Neural cell (in vitro differentiated cells): ENCODE data around the gene AP2B1. TPM values are rescaled to one million over a fixed set of nuclear protein-coding genes. Genes with fewer than 3 reads are reported as not detected.

Source experiments
- H2AFZ ChIP-seq: fragments of 200-600, 300-800 bp; sonication (generic), shearing (Covaris generic); 2 replicates; pipeline ENCODE4 v1.6.0; 2014; ENCODE audit warnings: low read depth, mild to moderate bottlenecking, antibody characterized with exemption, low read length, moderate library complexity
- H3F3A ChIP-seq: fragments of 200-600 bp; shearing (Covaris generic); 2 replicates; pipeline ENCODE4 v1.6.1; 2016; ENCODE audit warnings: mild to moderate bottlenecking, moderate library complexity, mixed read lengths, antibody characterized with exemption, low read length; ENCODE audit not compliant: insufficient read depth, poor library complexity, severe bottlenecking
- H3K27ac ChIP-seq: fragments of 200-600, 300-800 bp; sonication (generic), shearing (Covaris generic); 2 replicates; pipeline ENCODE4 v1.5.1; 2014; ENCODE audit warnings: mild to moderate bottlenecking, low read length, moderate library complexity
- H3K27me3 ChIP-seq: fragments of 300-800, 200-600 bp; sonication (generic), shearing (Covaris generic); 2 replicates; pipeline ENCODE4 v1.6.0; 2014; ENCODE audit warnings: mild to moderate bottlenecking, low read depth, low read length, moderate library complexity; ENCODE audit not compliant: insufficient read depth
- H3K36me3 ChIP-seq: fragments of 300-800, 200-600 bp; sonication (generic), shearing (Covaris generic); 2 replicates; pipeline ENCODE4 v1.5.1; 2014; ENCODE audit warnings: mild to moderate bottlenecking, antibody characterized with exemption, low read length, moderate library complexity; ENCODE audit not compliant: insufficient read depth
- H3K4me2 ChIP-seq: fragments of 300-800, 200-600 bp; sonication (generic), shearing (Covaris generic); 2 replicates; pipeline ENCODE4 v1.6.0; 2014; ENCODE audit warnings: mild to moderate bottlenecking, low read length
- H3K4me3 ChIP-seq: fragments of 300-800, 200-600 bp; sonication (generic), shearing (Covaris generic); 2 replicates; pipeline ENCODE4 v1.5.1; 2014; ENCODE audit warnings: mild to moderate bottlenecking, low read length, moderate library complexity
- H3K79me2 ChIP-seq: fragments of 200-600 bp; shearing (Covaris generic); replicated peaks from 2 replicates; pipeline ENCODE4 v1.6.0; 2014; ENCODE audit warnings: mild to moderate bottlenecking, low read length, moderate library complexity; ENCODE audit not compliant: insufficient read depth
- H3K9ac ChIP-seq: fragments of 300-800, 200-600 bp; sonication (generic), shearing (Covaris generic); 2 replicates; pipeline ENCODE4 v1.6.1; 2016; ENCODE audit warnings: mild to moderate bottlenecking, low read length, mixed read lengths
- H3K9me2 ChIP-seq: fragments of 200-600 bp; shearing (Covaris generic); 2 replicates; pipeline ENCODE4 v1.6.1; 2016; ENCODE audit warnings: mild to moderate bottlenecking, low read length, mixed read lengths; ENCODE audit not compliant: insufficient read depth
- H3K9me3 ChIP-seq: fragments of 200-600, 300-800 bp; sonication (generic), shearing (Covaris generic); 2 replicates; pipeline ENCODE4 v1.6.1; 2016; ENCODE audit warnings: mild to moderate bottlenecking, mixed run types, low read length, moderate library complexity, mixed read lengths
- H4K20me1 ChIP-seq: fragments of 200-600 bp; shearing (Covaris generic); 2 replicates; pipeline ENCODE4 v1.6.1; 2016; ENCODE audit warnings: mild to moderate bottlenecking, mixed run types; ENCODE audit not compliant: insufficient read depth
- EP300 ChIP-seq: fragments of 450-650 bp; conservative IDR thresholded peaks from 2 replicates; pipeline ENCODE4 v1.6.1; 2014; ENCODE audit warnings: antibody characterized with exemption, mild to moderate bottlenecking, moderate library complexity; ENCODE audit not compliant: poor library complexity, severe bottlenecking
- EZH2 ChIP-seq: fragments of 200-600, 300-800 bp; shearing (Covaris generic), sonication (generic); IDR thresholded peaks from 2 replicates; pipeline ENCODE4 v1.6.1; 2014; ENCODE audit warnings: antibody characterized with exemption, low read length, borderline replicate concordance, mild to moderate bottlenecking; ENCODE audit not compliant: insufficient read depth, poor library complexity, severe bottlenecking
- MXI1 ChIP-seq: fragments of 450-650 bp; conservative IDR thresholded peaks from 2 replicates; pipeline ENCODE4 v1.6.1; 2014; ENCODE audit warnings: antibody characterized with exemption, mild to moderate bottlenecking; ENCODE audit not compliant: poor library complexity, severe bottlenecking
- POLR2AphosphoS5 ChIP-seq: IDR thresholded peaks from 2 replicates; pipeline ENCODE4 v1.6.1; 2012
- RAD21 ChIP-seq: fragments of 450-650 bp; conservative IDR thresholded peaks from 2 replicates; pipeline ENCODE4 v1.6.1; 2014; ENCODE audit warnings: antibody characterized with exemption, mild to moderate bottlenecking, moderate library complexity
- SMC3 ChIP-seq: fragments of 450-650 bp; conservative IDR thresholded peaks from 2 replicates; pipeline ENCODE4 v1.6.1; 2014; ENCODE audit warnings: antibody characterized with exemption, mild to moderate bottlenecking, moderate library complexity; ENCODE audit not compliant: poor library complexity
- TAF1 ChIP-seq: IDR thresholded peaks from 2 replicates; pipeline ENCODE4 v1.6.1; 2012; ENCODE audit warnings: low read depth
- polyA plus RNA-seq: library from polyadenylated mRNA; depleted of rRNA; stranded (reverse); fragments of >200 nt; gene quantifications from 2 replicates; pipeline ENCODE4 v1.2.3, GENCODE V29; 2014
- TF ChIP-seq, protein P1 (sequence below): IDR thresholded peaks from 2 replicates; pipeline ENCODE4 v1.6.1; 2012; ENCODE audit warnings: borderline replicate concordance
- TF ChIP-seq, protein P2 (sequence below): fragments of 450-650 bp; IDR thresholded peaks from 2 replicates; pipeline ENCODE4 v1.5.1; 2014; ENCODE audit warnings: antibody characterized with exemption, mild to moderate bottlenecking, moderate library complexity; ENCODE audit not compliant: poor library complexity, severe bottlenecking

AP2B1 gene
- polyA plus RNA-seq, 1 donor from 2014 or later, result 59.5 TPM

DNA sequence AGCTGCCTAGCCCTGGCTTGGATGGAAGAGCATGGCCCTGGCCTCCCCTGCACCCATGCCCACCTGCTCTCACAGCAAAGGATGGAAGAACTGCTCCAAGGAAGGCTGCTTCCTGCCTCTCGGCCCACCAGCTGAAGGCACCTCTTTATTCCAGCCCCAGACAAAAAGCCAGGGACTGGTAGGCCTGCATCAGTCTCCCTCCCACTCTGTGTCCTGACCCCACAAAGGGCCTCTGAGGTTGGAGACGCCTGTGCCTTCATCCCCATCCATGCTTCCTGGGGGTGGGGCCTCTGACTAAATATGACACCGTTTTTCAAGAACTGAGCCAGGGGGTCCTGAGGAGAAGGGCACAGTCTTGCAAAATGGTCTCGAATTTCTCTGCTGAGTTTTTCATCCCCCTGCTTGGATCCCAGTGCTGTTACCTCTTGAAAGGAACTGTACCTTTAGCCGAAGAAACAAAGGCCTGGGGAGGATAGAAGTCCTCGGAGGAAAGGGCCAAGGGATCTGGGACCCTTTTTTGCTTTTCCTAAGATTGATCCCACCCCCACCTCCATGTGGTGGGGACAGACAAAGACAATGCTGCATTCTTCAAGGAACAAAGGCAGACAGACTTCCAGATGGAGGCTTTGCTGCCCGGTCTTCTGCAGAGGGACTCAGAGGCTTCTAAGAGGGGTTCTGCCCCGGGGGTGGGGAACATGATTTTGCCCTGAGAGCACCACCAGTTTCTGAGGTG is 178.8 kb downstream of the AP2B1 start:
- Histone ChIP-seq H3K9me3 (no peaks in the 10 kb centered on the region), H3K27me3 (no peaks in the 10 kb centered on the region), H3K4me2 (no peak overlapping the region), H3F3A (no peaks in the 10 kb centered on the region), H3K36me3 (no peaks in the 10 kb centered on the region), H3K9ac (no peak overlapping the region), H3K27ac (no peak overlapping the region), H3K79me2 (no peaks in the 10 kb centered on the region), H4K20me1 (no peaks in the 10 kb centered on the region), H3K4me3 (no peak overlapping the region), H3K9me2 (no peaks in the 10 kb centered on the region), H2AFZ (no peak overlapping the region)
- TF ChIP-seq SMC3 (no peak), TAF1 (no peak), EZH2 (no peak), RAD21 (no peak), MXI1 (no peak), POLR2AphosphoS5 (no peak), EP300 (no peak)
- TF ChIP-seq, protein P1, sequence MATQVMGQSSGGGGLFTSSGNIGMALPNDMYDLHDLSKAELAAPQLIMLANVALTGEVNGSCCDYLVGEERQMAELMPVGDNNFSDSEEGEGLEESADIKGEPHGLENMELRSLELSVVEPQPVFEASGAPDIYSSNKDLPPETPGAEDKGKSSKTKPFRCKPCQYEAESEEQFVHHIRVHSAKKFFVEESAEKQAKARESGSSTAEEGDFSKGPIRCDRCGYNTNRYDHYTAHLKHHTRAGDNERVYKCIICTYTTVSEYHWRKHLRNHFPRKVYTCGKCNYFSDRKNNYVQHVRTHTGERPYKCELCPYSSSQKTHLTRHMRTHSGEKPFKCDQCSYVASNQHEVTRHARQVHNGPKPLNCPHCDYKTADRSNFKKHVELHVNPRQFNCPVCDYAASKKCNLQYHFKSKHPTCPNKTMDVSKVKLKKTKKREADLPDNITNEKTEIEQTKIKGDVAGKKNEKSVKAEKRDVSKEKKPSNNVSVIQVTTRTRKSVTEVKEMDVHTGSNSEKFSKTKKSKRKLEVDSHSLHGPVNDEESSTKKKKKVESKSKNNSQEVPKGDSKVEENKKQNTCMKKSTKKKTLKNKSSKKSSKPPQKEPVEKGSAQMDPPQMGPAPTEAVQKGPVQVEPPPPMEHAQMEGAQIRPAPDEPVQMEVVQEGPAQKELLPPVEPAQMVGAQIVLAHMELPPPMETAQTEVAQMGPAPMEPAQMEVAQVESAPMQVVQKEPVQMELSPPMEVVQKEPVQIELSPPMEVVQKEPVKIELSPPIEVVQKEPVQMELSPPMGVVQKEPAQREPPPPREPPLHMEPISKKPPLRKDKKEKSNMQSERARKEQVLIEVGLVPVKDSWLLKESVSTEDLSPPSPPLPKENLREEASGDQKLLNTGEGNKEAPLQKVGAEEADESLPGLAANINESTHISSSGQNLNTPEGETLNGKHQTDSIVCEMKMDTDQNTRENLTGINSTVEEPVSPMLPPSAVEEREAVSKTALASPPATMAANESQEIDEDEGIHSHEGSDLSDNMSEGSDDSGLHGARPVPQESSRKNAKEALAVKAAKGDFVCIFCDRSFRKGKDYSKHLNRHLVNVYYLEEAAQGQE, result no peak
- TF ChIP-seq, protein P2, sequence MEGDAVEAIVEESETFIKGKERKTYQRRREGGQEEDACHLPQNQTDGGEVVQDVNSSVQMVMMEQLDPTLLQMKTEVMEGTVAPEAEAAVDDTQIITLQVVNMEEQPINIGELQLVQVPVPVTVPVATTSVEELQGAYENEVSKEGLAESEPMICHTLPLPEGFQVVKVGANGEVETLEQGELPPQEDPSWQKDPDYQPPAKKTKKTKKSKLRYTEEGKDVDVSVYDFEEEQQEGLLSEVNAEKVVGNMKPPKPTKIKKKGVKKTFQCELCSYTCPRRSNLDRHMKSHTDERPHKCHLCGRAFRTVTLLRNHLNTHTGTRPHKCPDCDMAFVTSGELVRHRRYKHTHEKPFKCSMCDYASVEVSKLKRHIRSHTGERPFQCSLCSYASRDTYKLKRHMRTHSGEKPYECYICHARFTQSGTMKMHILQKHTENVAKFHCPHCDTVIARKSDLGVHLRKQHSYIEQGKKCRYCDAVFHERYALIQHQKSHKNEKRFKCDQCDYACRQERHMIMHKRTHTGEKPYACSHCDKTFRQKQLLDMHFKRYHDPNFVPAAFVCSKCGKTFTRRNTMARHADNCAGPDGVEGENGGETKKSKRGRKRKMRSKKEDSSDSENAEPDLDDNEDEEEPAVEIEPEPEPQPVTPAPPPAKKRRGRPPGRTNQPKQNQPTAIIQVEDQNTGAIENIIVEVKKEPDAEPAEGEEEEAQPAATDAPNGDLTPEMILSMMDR, result no peak

DNA sequence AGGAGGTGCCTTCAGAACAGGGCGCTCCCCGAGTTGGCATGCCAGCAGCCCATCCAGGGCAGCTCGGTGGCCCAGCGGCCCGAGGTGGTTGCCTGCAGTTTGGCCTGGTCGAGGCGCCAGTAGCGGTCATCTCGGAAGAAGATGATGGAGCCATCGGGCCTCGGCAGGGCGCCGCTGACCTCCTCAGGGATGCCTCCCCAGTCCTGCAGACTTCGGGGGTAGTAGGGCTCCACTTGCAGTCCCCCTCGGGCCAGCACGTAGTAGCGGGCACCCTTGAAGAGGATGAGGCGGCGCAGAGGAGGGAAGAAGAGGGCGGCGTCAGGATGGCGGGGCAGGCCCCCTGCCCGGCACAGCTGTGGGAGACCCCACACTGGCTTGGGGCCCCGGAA is 179.4 kb downstream of the AP2B1 start:
- Histone ChIP-seq H3K9me3 (no peaks in the 10 kb centered on the region), H3K36me3 (no peaks in the 10 kb centered on the region), H3K4me3 (no peak overlapping the region), H3K27ac (no peak overlapping the region), H3F3A (no peaks in the 10 kb centered on the region), H2AFZ (no peak overlapping the region), H3K4me2 (no peak overlapping the region), H3K9ac (no peak overlapping the region), H3K9me2 (no peaks in the 10 kb centered on the region), H3K79me2 (no peaks in the 10 kb centered on the region), H3K27me3 (no peaks in the 10 kb centered on the region), H4K20me1 (no peaks in the 10 kb centered on the region)
- TF ChIP-seq, protein P1, result no peak
- no peak for TF ChIP-seq TAF1
- no peak for TF ChIP-seq RAD21
- TF ChIP-seq EP300, result no peak
- no peak for TF ChIP-seq EZH2
- TF ChIP-seq MXI1, result no peak
- no peak for TF ChIP-seq SMC3
- TF ChIP-seq POLR2AphosphoS5, result no peak
- TF ChIP-seq, protein P2, result no peak
